ENCODE results near the gene GIMD1. TPM values are rescaled to one million over a fixed set of nuclear protein-coding genes. Genes with fewer than 3 reads are reported as not detected.

GIMD1 gene
- total and polyA plus RNA-seq, 2 experiments from 2014 or later = not detected

GRCh38 chr4:106339431-106339830 is 29.1 kb downstream of the GIMD1 start:
- Histone ChIP-seq H3K36me3 (peaks cover 22% of the 10 kb centered on the region), H3K9me3 (ENCODE audit: low read depth) (no peaks in the 10 kb centered on the region), H3K27me3 (no peaks in the 10 kb centered on the region), H3K27ac (no peak overlapping the region), H3K4me3 (no peak overlapping the region), H3K4me1 (ENCODE audit: low read depth) (peaks cover 4% of the 10 kb centered on the region)
- DNase-seq (ENCODE audit: low read depth in 1 of 2, low spot score in 1 of 2) = no peak
- no peak for TF ChIP-seq CTCF (IDR thresholded peaks at IDR 0.05; ENCODE audit: low read depth, low read length)

- no peak for TF ChIP-seq CTCF (IDR thresholded peaks at IDR 0.05; ENCODE audit: low read depth, low read length)
- no peaks in the 10 kb centered on the region for H3K27me3 ChIP-seq
- peaks cover 22% of the 10 kb centered on the region for H3K36me3 ChIP-seq
- H3K9me3 ChIP-seq (ENCODE audit: low read depth) = no peaks in the 10 kb centered on the region
- DNase-seq (ENCODE audit: low read depth in 1 of 2, low spot score in 1 of 2) = no peak
- H3K4me3 ChIP-seq = no peak overlapping the region
- no peak overlapping the region for H3K27ac ChIP-seq
- H3K4me1 ChIP-seq (ENCODE audit: low read depth) = no peaks in the 10 kb centered on the region
Observed at GRCh38 chr4:106338671-106339070, 29.9 kb downstream of the GIMD1 start.

- Histone ChIP-seq H3K9me3 (ENCODE audit: low read depth) (no peaks in the 10 kb centered on the region), H3K27ac (no peak overlapping the region), H3K4me1 (ENCODE audit: low read depth) (no peaks in the 10 kb centered on the region), H3K27me3 (no peaks in the 10 kb centered on the region), H3K4me3 (no peak overlapping the region), H3K36me3 (peaks cover 23% of the 10 kb centered on the region)
- no peak for TF ChIP-seq CTCF (IDR thresholded peaks at IDR 0.05; ENCODE audit: low read depth, low read length)
- no peak for DNase-seq (ENCODE audit: low read depth in 1 of 2, low spot score in 1 of 2)
Observed at GRCh38 chr4:106337916-106338315, 30.7 kb downstream of the GIMD1 start.

- H3K36me3 ChIP-seq = peaks cover 32% of the 10 kb centered on the region
- H3K4me3 ChIP-seq = no peak overlapping the region
- no peak overlapping the region for H3K27ac ChIP-seq
- H3K4me1 ChIP-seq (ENCODE audit: low read depth) = no peaks in the 10 kb centered on the region
- DNase-seq (ENCODE audit: low read depth in 1 of 2, low spot score in 1 of 2) = no peak
- no peaks in the 10 kb centered on the region for H3K9me3 ChIP-seq (ENCODE audit: low read depth)
- no peaks in the 10 kb centered on the region for H3K27me3 ChIP-seq
- TF ChIP-seq CTCF (IDR thresholded peaks at IDR 0.05; ENCODE audit: low read depth, low read length) = no peak
Observed at GRCh38 chr4:106336618-106337017, 32.0 kb downstream of the GIMD1 start.

GRCh38 chr4:106334741-106335470 is 33.7 kb downstream of the GIMD1 start:
- no peak for DNase-seq (ENCODE audit: low read depth in 1 of 2, low spot score in 1 of 2)
- Histone ChIP-seq H3K9me3 (ENCODE audit: low read depth) (no peaks in the 10 kb centered on the region), H3K27me3 (no peaks in the 10 kb centered on the region), H3K4me1 (ENCODE audit: low read depth) (no peaks in the 10 kb centered on the region), H3K4me3 (no peak overlapping the region), H3K36me3 (peaks cover 42% of the 10 kb centered on the region), H3K27ac (no peak overlapping the region)
- no peak for TF ChIP-seq CTCF (IDR thresholded peaks at IDR 0.05; ENCODE audit: low read depth, low read length)

Measured in cardiac muscle cell (in vitro differentiated cells and primary cell).